Activated T-helper 1 cell treated with Interleukin-2 at 50 U/mL for 16 hours (primary cell): ENCODE results near the gene DNER.
"Not testable (repeated sequence)": the region's sequence is repeated elsewhere in the genome, so short reads cannot be mapped to it uniquely, and the experiment has no call there.

Experiments used
- DNase-seq: peaks from one replicate; pipeline ENCODE4 v3.0.0-alpha.2; 2020; ENCODE audit warnings: low read depth

DNER gene

GRCh38 chr2:229564300-229564907 lies 150.0 kb downstream of the DNER start:
- DNase-seq: no peak

- DNase-seq: no peak
Measured at GRCh38 chr2:229563388-229563787, 151.0 kb downstream of the DNER start.

GRCh38 chr2:229562472-229563127 lies 151.8 kb downstream of the DNER start:
- DNase-seq: no peak

DNA sequence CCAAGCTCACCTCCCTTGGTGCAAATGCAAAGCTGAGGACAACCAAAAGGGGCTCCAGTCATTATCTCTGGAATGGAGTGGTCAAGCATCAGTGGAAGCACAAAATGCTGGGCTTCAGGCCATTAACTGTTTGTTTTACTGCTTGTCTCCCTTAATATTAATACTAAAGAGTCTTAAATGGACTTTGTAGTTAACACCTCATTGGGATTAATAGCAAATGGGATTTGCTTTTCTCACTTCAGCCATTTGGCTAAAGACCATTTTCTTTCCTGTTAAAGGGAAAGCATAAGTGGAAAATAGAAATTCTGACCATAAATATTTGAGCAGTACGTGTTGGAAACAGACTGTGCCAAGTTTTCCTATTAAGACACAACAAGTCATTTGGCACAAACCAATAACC lies 154.4 kb downstream of the DNER start:
- DNase-seq: no peak

DNA sequence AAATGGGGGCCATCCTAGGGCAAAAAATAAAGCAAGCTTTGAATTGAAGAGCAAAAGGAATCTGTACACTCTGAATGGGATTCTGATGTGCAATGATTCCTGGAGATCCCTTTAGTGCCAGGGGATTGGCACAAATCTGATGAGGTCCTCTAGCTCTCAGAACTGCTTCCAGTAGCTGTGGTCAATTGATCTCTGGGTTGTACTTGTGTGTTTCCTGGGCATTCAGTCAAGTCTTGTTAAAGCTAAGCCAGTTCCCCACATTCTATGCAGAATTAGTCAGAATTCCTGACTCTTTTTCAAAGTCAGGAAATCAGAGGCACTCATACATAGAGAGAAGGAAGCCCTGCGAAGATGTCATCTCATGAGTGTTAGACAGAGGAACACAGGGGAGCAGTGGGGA lies 161.3 kb downstream of the DNER start:
- no peak for DNase-seq

DNA sequence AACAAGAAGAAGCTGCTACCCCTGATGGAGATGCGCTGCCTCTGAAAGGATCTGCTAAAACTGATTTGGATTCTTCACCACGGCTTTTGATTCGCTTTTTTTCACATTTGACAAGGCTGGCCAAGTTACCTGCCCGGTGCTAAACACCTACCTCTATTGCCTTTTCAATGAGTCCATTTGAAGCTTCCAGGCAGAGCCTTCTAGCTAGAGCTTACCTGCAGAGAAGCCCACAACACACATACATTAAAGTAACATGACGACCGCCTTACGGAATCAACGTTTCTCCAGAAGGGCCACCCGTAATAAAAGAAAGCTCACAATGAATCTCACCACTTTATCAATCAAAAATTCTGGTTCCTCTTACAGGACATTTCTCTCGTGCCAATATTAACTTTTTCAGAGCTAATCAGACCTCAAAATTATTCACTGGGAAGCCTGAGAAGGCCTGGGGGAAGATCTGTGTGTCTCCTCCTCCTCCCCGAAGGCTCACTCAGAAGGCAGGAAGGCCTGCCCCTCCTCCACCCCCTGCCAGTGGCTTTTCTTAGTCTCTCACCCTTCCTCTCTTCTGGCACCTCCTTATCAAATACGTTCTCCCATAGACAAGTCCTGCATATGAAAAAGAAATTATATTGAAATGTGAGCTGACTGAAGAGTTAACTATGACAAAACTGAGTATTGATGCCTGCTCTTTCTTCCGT lies 171.0 kb downstream of the DNER start:
- no peak for DNase-seq

- DNase-seq: no peak
Measured at GRCh38 chr2:229539628-229540027, 174.7 kb downstream of the DNER start.

GRCh38 chr2:229531594-229531993 lies 182.8 kb downstream of the DNER start:
- no peak for DNase-seq

DNA sequence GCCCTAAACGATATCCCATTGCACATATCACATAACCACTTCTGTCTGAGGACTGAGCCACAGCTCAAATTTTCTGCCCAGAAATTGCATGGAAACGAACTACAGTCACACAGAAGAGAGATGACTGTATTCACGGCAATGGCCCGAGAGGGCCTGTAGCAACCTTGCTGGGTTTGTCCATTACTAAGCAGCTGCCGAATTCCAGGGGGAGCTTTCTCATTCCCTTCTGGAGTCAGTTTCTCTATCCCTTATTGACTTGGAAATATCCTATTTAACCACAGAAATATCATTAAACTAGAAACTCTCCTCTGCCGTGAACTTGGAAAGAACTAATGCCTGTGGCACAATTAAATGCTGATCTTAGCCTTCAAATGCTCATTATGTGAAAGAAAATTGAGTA lies 183.9 kb downstream of the DNER start:
- no peak for DNase-seq

DNA sequence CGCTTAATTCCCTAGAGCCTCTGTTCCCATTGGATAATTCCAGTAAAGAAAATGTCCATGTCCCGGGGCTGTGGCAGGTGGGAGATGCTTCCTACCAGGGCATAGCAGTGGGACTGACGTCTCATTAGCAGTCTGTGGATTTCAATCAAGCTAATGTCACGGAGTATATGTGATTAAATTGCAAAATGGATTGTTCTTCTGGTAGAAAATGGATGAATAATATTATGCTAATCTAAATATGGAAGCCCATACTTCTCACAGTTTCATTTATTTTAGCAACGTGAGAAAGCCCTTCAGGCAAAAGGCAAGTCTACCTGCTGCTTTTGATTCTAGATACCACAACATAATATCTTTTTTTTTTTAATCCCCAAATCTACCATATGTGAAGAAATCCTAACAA lies 185.5 kb downstream of the DNER start:
- DNase-seq: no peak

- DNase-seq: no peak
Measured at GRCh38 chr2:229526951-229527350, 187.4 kb downstream of the DNER start.

- DNase-seq: no peak
Measured at GRCh38 chr2:229524799-229525198, 189.6 kb downstream of the DNER start.

DNA sequence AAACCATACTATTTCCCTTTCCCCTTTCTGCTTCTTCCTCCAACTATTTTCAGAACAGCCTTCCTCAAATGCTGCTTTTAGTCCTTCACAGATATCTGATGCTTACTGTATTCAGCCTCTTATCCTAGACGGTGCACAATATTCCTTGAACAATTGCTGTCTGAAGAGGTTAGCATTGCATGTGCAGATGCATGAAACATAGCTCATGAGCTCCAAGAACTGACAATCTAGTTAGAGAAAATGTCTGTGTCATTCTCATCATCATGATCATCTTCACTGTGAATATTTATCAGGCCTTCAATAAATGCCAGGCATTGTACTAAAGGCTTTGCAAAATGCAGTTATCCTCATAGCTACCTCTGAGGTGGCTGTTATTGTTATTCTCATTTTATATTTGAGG lies 190.7 kb downstream of the DNER start:
- DNase-seq: no peak

DNA sequence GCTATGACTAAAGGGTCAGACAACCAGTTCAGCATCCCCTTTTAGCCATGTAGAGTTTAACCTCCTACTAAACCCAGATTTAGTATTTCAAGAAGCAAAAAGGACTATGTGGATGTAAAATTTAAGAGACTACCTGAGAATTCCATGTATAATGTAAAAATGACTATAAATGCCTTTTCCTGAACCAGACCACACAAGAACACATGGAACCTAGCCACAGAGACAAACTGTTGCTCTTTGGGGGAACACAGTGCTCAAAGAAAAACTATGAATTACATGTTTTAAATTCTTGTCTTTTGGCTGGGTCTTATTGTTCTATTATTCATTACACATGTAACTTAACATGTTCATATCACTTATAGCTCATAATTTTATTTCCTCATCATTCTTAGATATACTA lies 192.8 kb downstream of the DNER start:
- DNase-seq: no peak

DNA sequence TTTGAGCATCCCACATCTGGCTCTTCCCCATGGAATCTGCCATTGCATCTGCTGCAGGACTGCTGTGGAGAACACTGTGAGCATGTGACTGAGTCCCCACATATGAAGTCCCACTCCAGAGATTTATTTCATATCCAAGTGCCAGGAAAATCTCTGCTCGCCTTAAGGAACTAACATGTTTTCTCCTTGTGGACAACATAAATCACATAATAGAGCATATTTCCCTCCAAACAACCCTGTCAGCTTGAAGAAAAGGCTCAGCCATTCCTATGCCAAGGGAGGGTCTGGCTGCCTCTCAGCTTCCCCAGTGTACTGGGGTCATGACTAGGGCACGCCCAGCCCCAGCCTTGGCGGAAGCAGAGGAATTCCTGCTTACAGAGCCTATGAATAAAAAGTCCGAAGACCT lies 193.7 kb downstream of the DNER start:
- no peak for DNase-seq

DNA sequence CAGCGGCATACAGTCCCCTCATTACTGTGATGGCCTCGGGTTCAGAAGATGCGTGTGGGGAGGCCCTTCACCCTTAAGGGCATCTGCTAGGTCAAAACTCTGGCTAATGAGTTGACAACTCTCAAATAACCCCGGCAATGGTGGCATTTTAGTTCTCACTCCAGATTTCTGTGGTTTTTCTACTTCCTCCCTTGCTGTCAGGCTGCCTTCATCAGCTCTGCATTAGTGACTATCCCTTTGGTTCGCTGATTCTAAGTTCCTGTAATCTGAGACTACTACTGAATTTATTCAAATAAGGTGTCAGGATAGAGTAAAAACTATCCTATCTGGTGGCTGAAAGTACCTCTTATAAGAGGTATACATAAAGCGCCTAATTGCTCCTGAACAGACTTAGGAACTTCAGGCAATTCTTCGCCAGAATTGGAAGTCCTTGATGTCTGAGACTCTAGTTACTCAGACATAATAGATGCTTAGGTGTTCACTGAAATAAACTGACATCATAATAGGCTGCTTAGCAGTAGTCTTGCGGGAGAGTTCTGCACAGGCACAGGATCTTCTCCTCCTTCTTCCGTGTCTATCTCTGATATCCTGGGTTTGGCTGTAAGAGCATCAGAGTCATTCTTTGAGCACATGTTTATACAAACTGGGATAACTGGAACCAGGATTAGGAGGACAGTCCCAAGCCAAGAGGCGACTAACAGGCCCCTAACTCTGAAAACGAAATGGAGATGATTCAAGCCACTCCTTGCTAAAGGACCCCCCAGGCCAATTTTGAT lies 194.5 kb downstream of the DNER start:
- no peak for DNase-seq

GRCh38 chr2:229514273-229514895 lies 200.0 kb downstream of the DNER start:
- DNase-seq: no peak

DNA sequence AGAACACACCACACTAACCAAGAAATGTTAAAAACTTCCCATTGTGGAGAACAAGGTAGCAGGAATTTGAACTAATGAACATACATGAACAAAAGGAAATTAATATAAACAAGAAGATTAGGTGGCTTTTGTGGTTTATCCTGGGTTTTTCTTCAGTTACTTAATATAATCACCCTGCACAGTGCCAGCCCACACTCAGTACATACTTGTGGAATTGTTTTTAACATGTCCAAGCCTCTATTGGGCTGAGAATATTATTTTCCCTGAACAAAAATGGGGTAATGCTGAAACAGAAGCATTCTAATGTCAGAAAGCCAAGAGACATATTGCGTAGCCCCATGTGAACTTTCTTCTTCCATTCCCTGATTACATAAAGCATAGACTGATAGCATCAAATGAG lies 202.8 kb downstream of the DNER start:
- no peak for DNase-seq

DNA sequence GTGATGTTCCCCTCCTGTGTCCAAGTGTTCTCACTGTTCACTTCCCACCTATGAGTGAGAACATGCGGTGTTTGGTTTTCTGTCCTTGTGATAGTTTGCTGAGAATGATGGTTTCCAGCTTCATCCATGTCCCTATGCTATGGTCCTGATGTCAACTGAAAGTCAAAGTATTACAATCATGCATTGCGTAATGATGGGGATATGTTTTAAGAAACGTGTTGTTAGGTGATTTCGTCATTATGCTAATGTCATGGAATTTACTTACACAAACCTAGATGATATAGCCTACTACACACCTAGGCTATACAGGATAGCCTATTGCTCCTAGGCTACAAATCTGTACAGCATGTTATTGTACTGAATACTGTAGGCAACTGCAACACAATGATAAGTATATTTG lies 207.7 kb downstream of the DNER start:
- not testable (repeated sequence) for DNase-seq

- DNase-seq: no peak
Measured at GRCh38 chr2:229501051-229501794, 213.1 kb downstream of the DNER start.

DNA sequence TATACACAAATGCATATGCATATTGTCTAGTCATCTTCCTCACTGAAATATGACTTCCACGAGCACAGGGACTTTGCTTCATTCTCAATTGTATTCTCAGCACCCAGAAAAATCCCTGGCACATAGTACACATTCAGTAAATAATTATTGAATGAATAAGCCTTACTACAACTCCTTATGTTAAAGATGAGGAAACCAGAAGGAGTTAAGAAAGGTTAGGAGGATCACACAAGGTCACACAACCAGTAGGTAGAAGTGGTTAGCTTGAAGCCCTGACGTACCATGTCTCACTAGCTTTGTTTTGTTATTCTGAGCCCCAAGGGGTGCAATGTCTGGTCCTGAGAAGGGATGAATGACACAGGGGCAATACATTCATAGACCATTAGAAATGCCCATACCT lies 222.3 kb downstream of the DNER start:
- DNase-seq: no peak

DNA sequence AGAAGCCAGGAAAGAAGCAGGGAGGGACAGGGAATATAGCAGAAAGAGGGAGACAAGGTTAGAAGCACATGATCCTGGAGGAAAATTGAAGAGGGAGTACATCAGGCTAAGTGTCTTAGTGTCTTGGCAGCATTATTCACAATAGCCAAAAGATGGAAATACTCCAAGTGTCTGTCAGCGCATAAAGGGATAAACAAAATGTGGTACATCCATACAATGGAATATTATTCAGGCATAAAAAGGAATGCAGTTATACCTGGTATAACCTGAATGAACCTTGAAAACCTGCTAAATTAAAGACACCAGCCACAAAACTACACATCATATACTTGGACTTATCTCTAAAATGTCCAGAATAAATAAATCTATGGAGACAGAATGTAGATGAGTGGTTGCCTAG lies 224.2 kb downstream of the DNER start:
- no peak for DNase-seq
